Stimulated activated CD4-positive, alpha-beta T cell treated with anti-CD3 and anti-CD28 coated beads, Interleukin-4, amount 100 ng/mL, for 48 hours (primary cell): ENCODE results near the gene TSPO2.

Source experiments
- DNase-seq, 2 donors: peaks; one replicate each; pipeline ENCODE4 v3.0.0-alpha.2; 2020; ENCODE audit warnings: low read depth in 2 of 2

Gene TSPO2

GRCh38 chr6:41027799-41028560, 14.3 kb upstream of the TSPO2 start:
- DNase-seq, result peak; percentile 65 to 81

GRCh38 chr6:41028561-41029412, 13.5 kb upstream of the TSPO2 start:
- peak in 1 of 2 donors; percentile 32 for DNase-seq

DNA sequence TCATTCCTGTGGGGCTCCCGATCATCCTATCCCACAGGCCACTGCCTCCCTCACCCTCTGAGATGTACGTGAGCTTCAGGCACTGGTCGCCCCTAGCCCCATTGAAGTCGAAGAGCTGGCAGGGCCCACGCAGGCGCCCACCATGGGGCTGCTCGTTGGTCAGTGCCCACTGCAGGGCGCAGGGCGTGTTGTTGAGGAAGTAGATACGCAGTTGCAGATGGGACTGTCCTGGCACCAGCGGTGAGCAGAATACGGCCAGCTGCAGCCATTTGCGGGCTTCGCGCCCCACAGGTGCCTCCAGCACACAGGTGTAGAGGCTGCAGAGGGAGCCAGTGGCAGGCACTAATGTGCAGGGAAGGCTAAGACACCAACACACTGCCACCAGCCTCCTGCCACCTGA, 9.4 kb upstream of the TSPO2 start:
- no peak for DNase-seq

DNA sequence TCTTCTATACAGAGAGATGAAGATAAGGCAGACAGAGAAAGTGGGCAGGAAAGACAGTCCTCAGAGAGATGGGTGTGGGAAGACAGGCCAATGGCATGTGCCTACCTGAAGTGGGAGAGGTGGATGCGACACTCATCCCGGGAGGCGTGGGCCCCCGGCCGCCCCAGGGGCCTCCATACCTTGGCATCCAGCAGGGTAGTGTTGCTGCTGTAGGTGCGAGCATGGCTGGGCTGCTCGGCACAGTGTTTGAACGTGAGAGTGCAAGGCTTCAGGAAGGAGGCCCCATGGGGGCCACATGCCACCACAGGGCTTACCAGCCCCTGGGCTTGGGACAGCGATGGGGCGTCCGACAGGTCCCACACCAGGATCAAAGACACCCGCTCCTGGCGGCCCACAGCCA, 8.5 kb upstream of the TSPO2 start:
- no peak for DNase-seq

GRCh38 chr6:41036186-41036585, 6.1 kb upstream of the TSPO2 start:
- no peak for DNase-seq

DNA sequence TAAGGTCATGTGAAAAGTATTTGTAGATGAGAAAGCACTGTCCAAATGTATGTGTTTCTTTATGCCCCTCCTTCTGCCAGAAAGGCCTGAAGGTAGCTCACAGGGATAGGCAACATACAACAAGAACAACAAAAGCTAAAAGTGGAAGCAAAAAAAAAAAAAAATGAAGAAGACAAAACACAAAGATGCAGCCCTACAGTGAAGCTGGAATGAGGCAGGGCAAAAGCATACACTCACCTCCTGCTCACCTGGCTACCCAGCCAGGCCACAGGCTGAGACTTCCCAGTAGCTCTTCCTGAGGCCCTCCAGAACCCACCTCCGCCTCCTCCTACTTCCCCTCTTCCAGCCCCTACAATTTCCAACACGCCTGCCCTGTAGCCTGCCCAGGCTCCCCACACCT, 5.7 kb upstream of the TSPO2 start:
- DNase-seq, result no peak

DNA sequence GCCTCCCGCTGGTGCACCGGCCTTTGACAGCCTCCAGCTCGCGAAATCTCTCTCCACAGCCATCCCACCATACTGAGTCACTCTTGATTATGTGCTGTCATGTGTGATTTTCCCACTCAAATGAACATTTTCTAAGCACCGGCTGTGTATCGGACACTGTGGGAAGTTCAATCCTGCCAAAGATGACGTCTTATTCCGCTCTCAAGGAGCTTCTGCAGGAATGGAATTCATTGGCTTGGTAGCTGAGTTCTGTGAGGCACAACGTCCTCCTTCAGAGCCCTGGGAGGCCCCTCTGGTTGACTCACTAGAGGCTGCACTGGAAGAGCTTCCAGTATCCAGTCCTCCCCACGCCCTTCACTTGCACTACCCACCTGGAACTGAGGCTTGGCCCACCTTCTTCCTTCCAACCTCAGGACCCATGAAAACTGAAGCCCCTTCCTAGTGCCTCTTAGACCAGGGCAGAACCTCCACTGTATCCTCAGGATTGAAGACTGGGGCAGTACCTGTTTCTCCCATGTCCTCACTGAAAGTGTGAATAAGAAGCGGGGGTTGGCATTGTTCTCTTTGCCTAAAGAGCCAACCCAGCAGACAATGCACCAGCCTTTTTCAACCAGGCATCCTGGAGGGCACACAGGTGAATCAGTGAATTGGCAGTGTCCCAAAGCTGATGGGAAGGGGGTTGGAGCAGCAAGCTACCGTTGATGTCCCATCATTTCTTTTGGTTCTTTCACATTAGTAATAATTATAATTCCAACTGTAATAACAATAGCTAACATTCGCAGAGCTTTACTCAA, 5.0 kb upstream of the TSPO2 start:
- DNase-seq, result no peak

- DNase-seq, result no peak
Observed at GRCh38 chr6:41038205-41038604, 4.1 kb upstream of the TSPO2 start.

GRCh38 chr6:41039060-41039998, 2.9 kb upstream of the TSPO2 start, which contains the start of gene UNC5CL:
Gene UNC5CL (minus strand): TSS chr6:41039221. CDS start chr6:41035074, 4,147 bp downstream.
- DNase-seq, result peak; percentile 41 to 45

DNA sequence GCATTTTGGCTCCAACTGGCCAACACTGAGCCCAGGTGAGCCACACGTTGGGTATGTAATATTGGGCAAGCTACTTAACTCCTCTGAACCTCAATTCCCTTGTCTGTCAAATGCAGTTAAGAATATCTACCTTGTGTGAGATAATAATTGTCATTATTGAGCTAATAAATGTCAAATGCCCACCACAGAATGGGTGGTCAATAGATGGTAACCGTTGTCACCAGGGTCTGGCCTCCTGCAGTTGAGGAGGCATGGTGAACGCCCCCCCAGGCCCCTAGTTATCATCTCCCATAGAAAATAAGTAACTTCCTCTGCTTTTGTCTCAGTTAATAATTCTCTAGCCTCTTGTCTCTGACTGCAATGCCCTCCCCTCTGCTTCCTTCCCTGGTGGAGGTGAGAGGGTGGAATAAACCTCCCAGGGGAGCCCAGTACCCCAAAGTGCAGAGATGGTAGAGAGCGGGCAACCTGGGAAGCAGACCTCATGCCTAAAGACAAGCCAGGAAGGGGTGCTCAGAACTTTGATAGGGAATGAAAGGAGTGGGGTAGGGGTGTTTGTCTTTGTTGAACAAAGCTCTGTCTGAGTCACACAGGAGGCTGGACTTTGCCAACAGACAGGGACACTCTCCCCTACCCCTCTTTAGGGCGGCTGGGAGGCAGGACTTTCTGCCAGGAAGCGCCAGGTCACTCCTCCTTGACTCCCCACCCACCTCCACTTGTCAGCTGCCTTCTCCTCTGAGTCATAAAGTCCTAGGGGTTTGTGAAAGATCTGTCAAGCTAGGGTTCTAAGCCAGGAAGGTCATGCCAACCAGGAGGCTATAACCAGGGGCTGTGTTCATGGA, 1.9 kb upstream of the TSPO2 start:
- no peak for DNase-seq

DNA sequence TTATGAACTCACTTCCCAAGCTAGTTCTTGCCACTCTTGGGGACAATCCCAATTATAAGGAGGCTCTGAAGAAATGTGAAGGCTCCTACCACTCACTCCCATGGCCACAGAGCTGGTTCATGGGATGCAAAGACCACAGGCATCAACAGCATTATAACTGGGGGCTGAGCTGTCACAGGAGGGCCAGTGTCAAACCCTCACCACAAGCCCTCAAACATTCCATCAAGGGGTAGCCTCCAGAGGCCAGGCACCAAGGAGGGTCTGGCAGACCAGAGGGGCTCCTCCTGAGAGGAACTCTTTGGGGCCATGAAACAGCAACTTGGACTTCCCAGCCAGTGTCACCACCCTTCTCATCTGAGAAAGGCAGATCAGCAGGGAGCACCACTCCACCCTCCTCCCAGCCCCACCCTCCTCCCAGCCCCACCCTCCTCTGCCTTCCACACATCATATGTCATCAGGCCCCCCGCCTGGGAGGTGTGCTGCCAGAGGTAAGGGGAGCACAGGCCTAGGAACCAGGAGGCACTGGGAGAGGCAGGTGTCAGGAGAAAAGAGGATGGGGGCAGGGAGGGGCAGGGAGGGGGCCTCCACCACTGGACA, 1.2 kb upstream of the TSPO2 start:
- no peak for DNase-seq

- DNase-seq, result no peak
Observed at GRCh38 chr6:41043151-41043550, 884 bp downstream of the TSPO2 start.

GRCh38 chr6:41045664-41046063, 3.4 kb downstream of the TSPO2 start:
- DNase-seq, result no peak

GRCh38 chr6:41046084-41046483, 3.8 kb downstream of the TSPO2 start:
- no peak for DNase-seq

DNA sequence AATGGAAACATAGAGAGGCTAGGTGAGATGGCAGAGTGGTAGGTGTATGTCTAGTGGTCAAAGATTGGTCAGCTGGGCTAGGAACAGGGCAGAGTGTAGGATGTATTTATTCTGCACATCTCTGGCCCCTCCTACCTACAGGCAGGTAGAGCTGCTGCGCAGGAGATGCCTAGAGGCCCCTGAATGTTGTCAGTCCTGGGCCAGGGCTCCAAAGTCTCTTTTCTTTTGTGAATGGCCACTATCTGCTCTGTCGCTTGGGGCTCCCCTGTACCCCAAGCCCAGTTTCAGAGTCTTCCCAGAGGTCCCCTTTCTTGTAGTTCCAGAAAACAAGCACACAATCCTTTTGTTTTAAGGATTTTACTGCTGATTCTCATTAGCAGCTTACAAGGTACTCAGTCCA, 5.0 kb downstream of the TSPO2 start:
- DNase-seq, result no peak

DNA sequence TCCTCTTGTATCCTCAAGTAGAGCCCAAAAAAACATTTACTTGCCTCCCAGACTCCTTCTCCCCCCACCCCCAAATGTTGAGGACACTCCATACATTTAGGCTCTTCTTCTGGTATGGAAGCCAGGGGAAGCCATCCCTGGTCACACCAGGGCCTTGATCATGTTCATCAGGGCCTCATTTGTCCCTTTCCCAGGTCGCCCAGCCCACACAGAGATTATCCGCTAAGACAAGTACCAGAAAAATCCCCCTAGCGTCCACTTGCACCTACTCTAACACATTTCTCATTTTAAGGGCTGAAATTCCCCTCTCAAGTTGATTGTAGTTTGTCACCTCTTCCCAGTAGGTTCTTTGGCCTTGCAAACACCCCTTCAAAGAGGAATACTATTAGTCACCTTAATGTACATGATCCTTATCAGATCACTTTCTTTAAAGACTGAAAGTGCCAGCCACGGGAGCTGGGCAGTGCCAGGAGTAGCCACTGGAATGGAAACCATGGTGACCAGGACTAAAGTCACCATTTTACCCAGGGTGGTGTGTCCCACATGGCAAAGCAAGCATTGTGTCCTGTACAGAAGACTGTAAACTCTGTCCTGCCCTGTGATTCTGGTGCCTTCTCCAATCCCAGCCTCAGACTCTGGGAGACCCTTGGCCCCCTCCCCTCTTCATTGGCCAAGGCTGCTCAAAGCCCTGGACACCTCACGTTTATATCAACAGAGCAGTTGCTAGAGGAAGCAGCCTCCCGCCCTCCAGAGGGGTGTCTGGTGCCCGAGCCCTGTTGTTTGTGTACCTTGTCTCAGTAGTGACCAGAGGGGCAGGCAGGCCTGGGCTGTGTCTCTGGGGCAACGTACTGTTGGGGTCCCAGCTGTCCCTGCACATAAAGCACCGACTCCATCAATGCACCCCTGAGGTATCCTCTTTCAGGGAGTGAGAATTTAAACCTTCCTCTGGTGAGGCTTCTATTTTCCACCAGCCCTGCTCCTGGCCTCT, 5.8 kb downstream of the TSPO2 start:
- DNase-seq, result no peak

GRCh38 chr6:41049521-41049920, 7.3 kb downstream of the TSPO2 start:
- DNase-seq, result no peak

DNA sequence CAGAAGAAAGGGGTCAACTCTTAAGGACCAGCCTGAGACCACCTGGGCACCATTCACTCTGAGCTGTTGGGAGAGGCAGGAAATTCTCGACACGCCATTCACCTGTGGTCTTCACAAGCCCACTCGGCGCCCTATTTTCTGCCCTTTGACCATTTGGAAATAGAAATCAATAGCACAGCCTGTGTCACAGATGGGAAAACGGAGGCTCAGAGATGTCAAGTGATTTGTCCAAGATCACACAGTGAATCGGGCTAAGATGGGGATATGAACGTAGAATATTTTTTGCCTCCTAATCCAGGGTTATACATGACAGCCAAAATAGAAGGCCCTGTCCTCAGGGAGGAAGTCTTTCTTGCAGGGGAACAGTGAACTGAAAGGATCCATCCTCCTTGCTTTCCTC, 7.7 kb downstream of the TSPO2 start:
- no peak for DNase-seq

DNA sequence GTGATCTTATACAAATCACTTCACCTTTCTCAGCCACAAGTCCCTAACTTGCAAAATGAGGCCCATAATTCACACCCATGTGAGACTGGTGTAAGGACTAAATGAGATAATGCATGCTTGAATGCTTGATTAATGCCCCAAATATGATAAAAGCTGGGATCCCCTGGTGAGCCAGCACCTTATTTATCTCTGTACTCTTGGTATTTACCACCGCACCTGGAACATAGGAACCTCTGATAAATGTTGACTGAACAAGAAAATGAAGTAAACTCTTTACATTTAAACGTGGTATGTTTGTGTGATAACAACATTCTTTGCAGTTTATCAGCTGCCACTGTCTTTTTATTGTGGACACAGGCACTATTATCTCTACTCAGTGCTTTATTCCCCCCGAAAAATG, 8.3 kb downstream of the TSPO2 start:
- DNase-seq, result no peak
